Measurements from ENCODE around the gene FRK.

- TF ChIP-seq, protein P1, sequence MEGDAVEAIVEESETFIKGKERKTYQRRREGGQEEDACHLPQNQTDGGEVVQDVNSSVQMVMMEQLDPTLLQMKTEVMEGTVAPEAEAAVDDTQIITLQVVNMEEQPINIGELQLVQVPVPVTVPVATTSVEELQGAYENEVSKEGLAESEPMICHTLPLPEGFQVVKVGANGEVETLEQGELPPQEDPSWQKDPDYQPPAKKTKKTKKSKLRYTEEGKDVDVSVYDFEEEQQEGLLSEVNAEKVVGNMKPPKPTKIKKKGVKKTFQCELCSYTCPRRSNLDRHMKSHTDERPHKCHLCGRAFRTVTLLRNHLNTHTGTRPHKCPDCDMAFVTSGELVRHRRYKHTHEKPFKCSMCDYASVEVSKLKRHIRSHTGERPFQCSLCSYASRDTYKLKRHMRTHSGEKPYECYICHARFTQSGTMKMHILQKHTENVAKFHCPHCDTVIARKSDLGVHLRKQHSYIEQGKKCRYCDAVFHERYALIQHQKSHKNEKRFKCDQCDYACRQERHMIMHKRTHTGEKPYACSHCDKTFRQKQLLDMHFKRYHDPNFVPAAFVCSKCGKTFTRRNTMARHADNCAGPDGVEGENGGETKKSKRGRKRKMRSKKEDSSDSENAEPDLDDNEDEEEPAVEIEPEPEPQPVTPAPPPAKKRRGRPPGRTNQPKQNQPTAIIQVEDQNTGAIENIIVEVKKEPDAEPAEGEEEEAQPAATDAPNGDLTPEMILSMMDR (IDR thresholded peaks at IDR 0.05): no peak
- TF ChIP-seq EZH2phosphoT487 (IDR thresholded peaks at IDR 0.05): no peak
Measured at GRCh38 chr6:116036075-116036773, 24.5 kb downstream of the FRK start.

Data from neural progenitor cell (in vitro differentiated cells).